Fibroblast of skin of left biceps (primary cell): ENCODE measurements around the gene TANGO2.

Experiments
- DNase-seq, 2 experiments: peaks; one replicate each; pipeline ENCODE4 v3.0.0-alpha.2; 2013; ENCODE audit warnings: low read depth in 2 of 2

TANGO2 gene

DNA sequence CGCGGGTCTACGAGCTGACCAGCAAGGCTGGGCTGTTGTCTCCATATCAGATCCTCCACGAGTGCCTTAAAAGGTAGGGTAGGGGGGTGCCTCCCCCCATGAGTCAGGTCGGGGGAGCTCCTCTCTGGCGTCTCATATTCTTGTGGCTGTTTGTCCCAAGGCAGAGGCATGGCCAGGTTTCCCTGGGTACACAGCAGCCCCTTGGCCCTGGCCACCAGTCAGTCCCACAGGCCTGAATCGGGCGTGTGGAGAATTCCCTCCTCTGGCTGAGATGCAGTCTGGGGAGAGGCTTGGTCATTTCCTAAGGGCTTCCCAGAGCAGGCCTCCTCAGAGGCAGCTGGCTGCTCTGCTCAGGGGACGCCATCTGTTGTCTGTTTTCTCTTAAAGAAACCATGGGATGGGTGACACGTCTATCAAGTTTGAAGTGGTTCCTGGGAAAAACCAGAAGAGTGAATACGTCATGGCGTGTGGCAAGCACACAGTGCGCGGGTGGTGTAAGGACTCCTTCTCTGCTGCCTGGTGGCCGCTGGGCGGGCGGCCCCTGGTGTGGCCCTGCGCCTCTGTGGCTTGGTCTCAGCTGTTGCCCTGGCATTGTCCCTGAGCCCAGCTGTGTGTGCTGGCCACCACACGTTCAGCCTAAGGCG is 85.4 kb downstream of the TANGO2 start:
- DNase-seq = no peak

GRCh38 chr22:20106849-20107237 is 85.9 kb downstream of the TANGO2 start:
- no peak for DNase-seq

GRCh38 chr22:20107471-20107901 is 86.6 kb downstream of the TANGO2 start:
- no peak for DNase-seq

GRCh38 chr22:20107951-20108756 is 87.2 kb downstream of the TANGO2 start:
- DNase-seq = no peak

GRCh38 chr22:20108757-20109230 is 87.9 kb downstream of the TANGO2 start:
- no peak for DNase-seq

GRCh38 chr22:20109411-20110358 is 88.8 kb downstream of the TANGO2 start:
- no peak for DNase-seq

- DNase-seq = no peak
Observed at GRCh38 chr22:20110359-20110985, 89.6 kb downstream of the TANGO2 start.

DNA sequence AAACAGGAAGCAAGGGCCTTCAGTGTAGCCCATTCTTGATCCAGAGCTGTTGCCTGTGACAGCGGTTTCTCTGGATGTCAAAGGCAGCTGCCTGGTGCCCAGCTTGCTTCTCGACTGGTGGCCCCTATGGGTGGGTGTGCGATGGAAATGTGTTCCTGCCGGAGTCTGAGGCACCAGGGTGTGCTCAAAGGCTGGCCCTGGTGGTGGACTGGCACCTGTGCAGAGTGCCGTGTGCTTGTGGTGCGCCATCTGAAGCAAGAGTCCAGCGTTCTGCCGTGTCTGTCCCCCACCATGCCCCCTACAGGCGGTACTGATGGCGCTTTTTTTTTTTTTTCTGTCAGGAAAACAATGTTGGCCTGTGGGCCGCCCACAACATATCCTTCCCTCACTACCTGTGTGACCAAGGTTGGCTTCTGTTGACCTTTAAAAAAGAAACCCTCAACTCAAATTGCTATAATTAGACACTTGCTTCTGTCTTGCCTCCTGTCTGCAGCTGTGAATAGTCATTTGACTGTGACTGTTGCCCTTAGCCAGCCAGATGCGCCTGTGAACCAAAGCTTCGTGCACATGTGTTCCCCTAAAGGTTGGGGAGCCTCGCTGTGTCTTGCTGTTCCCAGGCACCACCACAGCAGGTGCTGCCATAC is 90.3 kb downstream of the TANGO2 start:
- no peak for DNase-seq

DNA sequence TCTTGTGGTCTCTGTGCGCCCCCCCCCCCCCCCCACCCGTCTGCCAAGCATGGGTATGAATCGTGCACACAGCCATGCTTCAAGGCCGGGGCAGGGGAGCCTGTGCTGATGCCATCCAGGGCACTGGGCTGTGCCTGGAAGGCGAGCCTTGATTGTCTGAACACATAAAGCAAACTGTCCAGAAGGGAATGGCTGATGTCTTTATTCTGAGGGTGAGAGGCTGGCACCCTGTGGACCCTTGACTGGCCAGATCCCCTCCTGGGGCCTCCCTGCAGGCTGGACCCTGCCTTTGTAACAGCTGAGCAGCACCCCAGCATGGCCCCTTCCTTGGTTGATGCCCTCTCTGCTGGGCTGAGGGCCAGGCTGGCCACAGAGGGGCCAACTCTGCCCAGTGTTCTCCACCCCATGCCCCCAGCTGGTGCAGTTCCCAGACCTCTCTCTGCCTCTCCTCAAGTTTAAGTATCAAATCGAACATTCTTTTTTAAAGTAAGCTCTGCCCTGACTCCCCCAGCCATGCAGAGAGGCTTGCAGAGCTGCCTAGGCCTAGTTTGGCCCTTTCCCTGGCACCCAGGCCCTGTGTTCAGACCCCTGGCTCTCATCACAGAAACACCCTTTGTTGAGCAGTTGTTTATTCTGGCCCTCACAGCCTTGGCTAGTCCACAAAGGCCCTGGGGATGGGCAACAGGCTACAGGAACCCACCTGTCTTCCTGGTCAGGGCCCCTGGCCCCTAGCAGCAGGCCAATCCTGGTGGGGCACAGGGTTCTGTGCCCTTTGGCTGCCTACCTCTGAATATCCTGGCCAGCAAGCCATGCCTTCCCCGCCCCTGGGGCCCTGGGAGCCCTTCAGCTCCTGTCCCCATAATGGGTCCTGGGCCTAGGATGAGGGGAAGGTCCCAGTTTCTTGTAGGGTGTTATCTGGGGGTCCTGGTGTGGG is 91.0 kb downstream of the TANGO2 start:
- no peak for DNase-seq

DNA sequence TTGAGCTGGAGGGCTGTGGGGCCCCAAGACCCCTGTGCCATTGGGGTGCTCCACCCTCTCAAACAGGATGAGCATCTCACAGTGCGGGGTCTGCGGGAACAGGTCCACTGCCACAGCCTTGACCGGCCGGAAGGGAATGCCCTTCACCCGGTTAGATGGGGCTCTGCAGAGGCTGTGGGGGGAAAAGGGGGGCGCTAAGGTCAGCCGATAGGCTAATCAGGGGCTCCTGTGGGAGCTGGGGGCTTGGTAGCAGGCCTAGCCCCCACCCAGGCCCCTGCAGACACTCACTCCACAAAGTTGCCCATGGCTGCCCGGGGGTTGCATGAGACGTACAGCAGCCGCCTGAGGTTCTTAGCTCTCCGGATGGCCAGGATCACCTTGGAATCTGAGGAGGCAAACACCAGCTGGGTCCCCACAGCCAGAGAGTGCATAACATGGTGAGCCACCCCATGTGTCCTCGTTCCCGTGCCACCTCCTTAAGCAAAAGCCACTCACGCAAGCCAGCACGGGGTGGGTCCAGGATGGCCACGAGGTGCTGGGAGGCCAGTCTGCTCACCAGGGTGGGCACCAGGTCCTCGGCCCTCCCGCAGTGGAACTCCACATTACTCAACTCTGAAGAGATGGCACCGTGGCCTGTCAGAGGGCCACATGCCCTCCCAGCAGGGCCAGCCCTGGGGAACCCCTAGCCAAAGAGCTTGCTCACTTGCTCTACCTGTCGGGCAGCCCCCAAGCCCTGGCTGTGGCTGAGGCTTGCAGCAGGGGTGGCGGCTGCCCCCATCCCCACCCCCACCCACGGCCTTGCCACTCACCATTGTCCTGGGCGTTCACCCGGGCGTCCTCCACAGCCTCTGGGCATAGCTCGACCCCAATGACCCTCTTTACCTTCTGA is 92.0 kb downstream of the TANGO2 start:
- no peak for DNase-seq

GRCh38 chr22:20113551-20114310 is 92.8 kb downstream of the TANGO2 start:
- DNase-seq = no peak

GRCh38 chr22:20114506-20115475 is 93.9 kb downstream of the TANGO2 start:
- DNase-seq = no peak

DNA sequence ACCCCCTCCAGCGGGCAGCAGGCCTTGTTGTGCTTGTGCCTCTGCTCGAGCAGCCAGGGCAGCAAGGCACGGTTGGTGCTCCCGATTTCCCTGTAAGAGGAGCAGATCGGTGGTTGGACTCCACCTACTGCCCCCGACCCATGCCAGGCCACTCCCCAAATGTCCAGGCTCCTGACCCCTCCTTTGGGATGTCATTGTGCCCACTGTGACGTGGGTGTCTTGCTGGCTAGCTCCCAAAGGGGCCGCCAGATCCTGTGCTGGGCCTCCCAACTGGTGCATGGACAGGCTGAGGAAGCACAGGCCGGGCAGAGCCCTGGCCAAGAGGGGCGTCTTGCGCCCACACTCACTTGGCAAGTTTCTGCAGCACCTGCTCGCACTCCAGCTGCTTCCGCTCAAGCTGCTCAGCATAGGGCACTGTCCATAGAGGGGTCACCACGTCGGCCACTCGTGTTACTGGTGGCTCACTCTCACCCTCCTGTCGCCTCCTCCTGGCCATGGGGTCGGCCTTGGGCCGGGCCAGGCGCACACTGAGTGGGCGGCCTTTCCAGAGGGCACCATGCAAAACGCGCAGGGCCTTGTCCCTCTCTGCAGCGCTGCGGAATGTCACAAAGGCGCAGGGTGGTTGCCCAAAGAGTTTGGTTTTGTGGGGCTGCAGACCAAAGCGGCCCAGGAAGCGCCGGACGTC is 94.9 kb downstream of the TANGO2 start, which contains the start of gene RANBP1:
TSS of gene RANBP1 (plus strand) at position 414 of the 685 bp plus-strand sequence. CDS start at position 495, 81 bp downstream.
- no peak for DNase-seq

- DNase-seq = no peak
Observed at GRCh38 chr22:20116376-20116950, 95.6 kb downstream of the TANGO2 start.
